Spleen (tissue), 11 donors: ENCODE measurements around the gene RSBN1L. TPM values are rescaled to one million over a fixed set of nuclear protein-coding genes. Genes with fewer than 3 reads are reported as not detected.

Experiments
- DNase-seq: peaks from one replicate; pipeline ENCODE4 v3.0.0-alpha.2; 2020
- H3K27ac ChIP-seq, 8 donors: fragments of 200-600 bp; sonication (generic) in 7 of 8; 1 replicate in 4 of 8; 2 replicates in 4 of 8; pipeline versions ENCODE4 v1.5.0 to v1.8.0; 2016 to 2021; ENCODE audit warnings: inconsistent platforms in 4 of 8, mild to moderate bottlenecking in 4 of 8, moderate library complexity in 1 of 8
- H3K27me3 ChIP-seq, 7 donors: fragments of 200-600 bp; sonication (generic) in 6 of 7; replicated peaks in 1 of 7; 1 replicate in 4 of 7; 2 replicates in 3 of 7; pipeline versions ENCODE4 v1.5.0 to v1.8.0; 2016 to 2021; ENCODE audit warnings: inconsistent platforms in 3 of 7, mild to moderate bottlenecking in 1 of 7
- H3K36me3 ChIP-seq, 6 donors: fragments of 200-600 bp; sonication (generic) in 5 of 6; 1 replicate in 4 of 6; 2 replicates in 2 of 6; pipeline versions ENCODE4 v1.5.0 to v1.8.0; 2016 to 2021; ENCODE audit warnings: inconsistent platforms in 2 of 6
- H3K4me1 ChIP-seq, 6 donors: fragments of 200-600 bp; sonication (generic) in 5 of 6; 1 replicate in 3 of 6; 2 replicates in 3 of 6; pipeline versions ENCODE4 v1.5.0 to v1.8.0; 2016 to 2021; ENCODE audit warnings: inconsistent platforms in 3 of 6
- H3K4me3 ChIP-seq, 8 donors: fragments of 200-600 bp; sonication (generic) in 7 of 8; 1 replicate in 4 of 8; 2 replicates in 4 of 8; pipeline versions ENCODE4 v1.5.0 to v1.8.0; 2016 to 2021; ENCODE audit warnings: inconsistent platforms in 4 of 8, mild to moderate bottlenecking in 4 of 8, moderate library complexity in 2 of 8
- H3K9me3 ChIP-seq, 8 donors: fragments of 200-600 bp; sonication (generic) in 7 of 8; 1 replicate in 4 of 8; 2 replicates in 4 of 8; pipeline versions ENCODE4 v1.5.0 to v1.8.0; 2016 to 2021; ENCODE audit warnings: inconsistent platforms in 4 of 8
- CTCF ChIP-seq, 11 experiments: fragments of 200-600 bp in 7 of 11; fragments of 450-650 bp in 4 of 11; sonication (generic) in 4 of 11; IDR thresholded peaks in 8 of 11; conservative IDR thresholded peaks in 3 of 11; 1 replicate in 7 of 11; 2 replicates in 4 of 11; pipeline versions ENCODE4 v1.4.0 to v1.8.0; 2016 to 2021; ENCODE audit warnings: antibody characterized with exemption in 11 of 11, inconsistent platforms in 4 of 11, mild to moderate bottlenecking in 1 of 11
- POLR2A ChIP-seq, 3 donors: fragments of 450-650 bp; IDR thresholded peaks; one replicate each; pipeline ENCODE4 v1.5.1; 2017; ENCODE audit warnings: antibody characterized with exemption in 3 of 3, mild to moderate bottlenecking in 1 of 3
- POLR2AphosphoS5 ChIP-seq, 3 donors: sonication (generic); formaldehyde crosslinking; IDR thresholded peaks; one replicate each; pipeline ENCODE4 v1.5.1; 2017; ENCODE audit warnings: antibody characterized with exemption in 3 of 3
- WGBS, 5 donors: extraction: QIAGEN DNeasy Blood & Tissue Kit in 3 of 5; methylation state at CpG; one replicate each; pipeline versions ENCODE4 v1.1.5 to v1.1.7; 2013 to 2018; 5-methylcytosine and 5-hydroxymethylcytosine counted together
- intact Hi-C: fragments of 100-400 bp; cut with DNase I; formaldehyde crosslinking; loops from one replicate; pipeline ENCODE4 v1.15.0; 2023; ENCODE audit warnings: low total_unique reads
- polyA plus RNA-seq, 3 donors: library from polyadenylated mRNA; stranded (reverse); fragments of 200-250 nt; gene quantifications; one replicate each; pipeline ENCODE4 v1.2.1, GENCODE V29; 2013
- total RNA-seq, 7 donors: library from RNA; depleted of rRNA in 3 of 7; stranded (reverse); fragments of >200 nt in 3 of 7; fragmentation: NEBNext Ultra II Directional in 4 of 7; extraction: Animal tissue kit (Norgen Biotek cat#: 25700) in 4 of 7; gene quantifications; one replicate each; pipeline versions ENCODE4 v1.1.0 to v1.2.1, GENCODE V29; 2016 to 2021
- donor health status: healthy with polysubstance abuse.
- donor health status: DM: no; HTN: no; CAD: no; lungs with moderate emphysema.
- donor health status: DM: no; HTN: no; CAD: no.
- donor health status: Bipolar disorder and iron deficiency.
- donor health status: healthy.
- donor health status: DM: no; HTN: no; CAD: no.
- donor health status: DM: yes; HTN: yes; CAD: no.

The RSBN1L gene
- total and polyA plus RNA-seq, 10 donors = 9.4 to 32.5 (median 27.5) TPM

- no peak overlapping the region for H3K4me3 ChIP-seq
- intact Hi-C loops = no loop called here
- peaks cover 0 to 33% (median 15%) of the 10 kb centered on the region in 6 donors for H3K4me1 ChIP-seq
- no peak for TF ChIP-seq CTCF (IDR thresholded peaks at IDR 0.05 in 8 of 11, conservative IDR thresholded peaks at IDR 0.05 in 3 of 11)
- no peak for TF ChIP-seq POLR2AphosphoS5 (IDR thresholded peaks at IDR 0.05)
- TF ChIP-seq POLR2A (IDR thresholded peaks at IDR 0.05) = no peak
- H3K27me3 ChIP-seq = no peaks in the 10 kb centered on the region
- peaks cover 0 to 58% (median 19%) of the 10 kb centered on the region in 6 donors for H3K36me3 ChIP-seq
- DNase-seq = no peak
- WGBS, 5 donors = 92 to 100% (median 98%) methylated on average over 2 of the region's 2 CpGs
- peaks cover 15 to 85% (median 72%) of the 10 kb centered on the region in 8 donors for H3K9me3 ChIP-seq
- no peak overlapping the region for H3K27ac ChIP-seq
Measured at GRCh38 chr7:77820967-77821366, 124.7 kb downstream of the RSBN1L start.

- no peak for DNase-seq
- 4 to 100% (median 53%) methylated on average over 1 of the region's 1 CpG for WGBS, 5 donors
- Histone ChIP-seq H3K4me1 (peaks cover 0 to 41% (median 17%) of the 10 kb centered on the region in 6 donors), H3K4me3 (no peak overlapping the region), H3K27ac (peak overlapping the region in 1 of 8 donors; percentile 40), H3K9me3 (peaks cover 15 to 84% (median 75%) of the 10 kb centered on the region in 8 donors), H3K36me3 (peaks cover 0 to 45% (median 12%) of the 10 kb centered on the region in 6 donors), H3K27me3 (no peaks in the 10 kb centered on the region)
- intact Hi-C loops = no loop called here
- no peak for TF ChIP-seq POLR2AphosphoS5 (IDR thresholded peaks at IDR 0.05)
Measured at GRCh38 chr7:77822269-77822668, 126.0 kb downstream of the RSBN1L start.

DNA sequence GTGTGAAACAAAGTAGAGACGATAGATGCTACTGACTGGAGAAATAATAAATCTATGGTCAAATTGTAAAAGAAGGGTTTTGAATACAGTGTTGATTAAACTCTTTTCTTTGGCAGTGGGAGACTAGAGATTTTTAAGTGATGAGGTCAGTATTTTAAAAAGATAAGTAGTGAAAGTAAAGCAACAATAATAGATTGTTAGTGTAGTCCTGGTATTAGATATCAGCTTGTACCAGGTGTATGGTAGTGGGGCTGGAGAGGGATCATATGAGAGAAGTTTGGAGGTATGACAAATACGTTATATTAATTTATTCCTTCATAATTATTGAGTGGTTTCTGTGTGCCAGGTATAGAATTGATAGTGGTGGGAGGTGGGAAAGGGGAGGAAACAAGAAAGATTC, 127.5 kb downstream of the RSBN1L start:
- intact Hi-C loops = no loop called here
- H3K9me3 ChIP-seq = peaks cover 15 to 68% (median 59%) of the 10 kb centered on the region in 8 donors
- 63 to 83% (median 70%) methylated on average over 2 of the region's 2 CpGs for WGBS, 5 donors
- peaks cover 0 to 31% (median 6%) of the 10 kb centered on the region in 6 donors for H3K36me3 ChIP-seq
- peak overlapping the region in 1 of 8 donors; percentile 36 for H3K4me3 ChIP-seq
- no peak for DNase-seq
- peaks cover 4 to 54% (median 32%) of the 10 kb centered on the region in 6 donors for H3K4me1 ChIP-seq
- H3K27ac ChIP-seq = peak overlapping the region in 7 of 8 donors; percentile 45 to 84 (median 78)
- TF ChIP-seq POLR2AphosphoS5 (IDR thresholded peaks at IDR 0.05) (no peak), CTCF (IDR thresholded peaks at IDR 0.05 in 8 of 11, conservative IDR thresholded peaks at IDR 0.05 in 3 of 11) (no peak), POLR2A (IDR thresholded peaks at IDR 0.05) (no peak)
- H3K27me3 ChIP-seq = no peaks in the 10 kb centered on the region

DNA sequence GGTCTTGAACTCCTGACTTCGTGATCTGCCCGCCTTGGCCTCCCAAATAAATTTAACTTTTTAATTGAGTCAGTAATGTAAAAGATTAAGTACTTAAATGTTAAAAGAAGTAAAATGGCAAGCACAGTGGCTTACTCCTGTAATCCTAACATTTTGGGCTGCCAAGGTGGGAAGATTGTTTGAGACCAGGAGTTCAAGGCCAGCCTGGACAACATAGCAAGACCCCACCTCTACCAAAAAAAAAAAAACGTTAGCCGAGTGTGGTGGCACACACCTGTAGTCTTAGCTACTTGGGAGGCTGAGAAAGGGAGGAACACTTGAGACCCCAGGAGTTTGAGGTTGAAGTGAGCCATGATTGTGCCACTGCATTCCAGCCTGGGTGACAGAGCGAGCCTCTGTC, 128.4 kb downstream of the RSBN1L start:
- Histone ChIP-seq H3K36me3 (peaks cover 0 to 28% (median 6%) of the 10 kb centered on the region in 6 donors), H3K27me3 (no peaks in the 10 kb centered on the region), H3K4me3 (no peak overlapping the region), H3K4me1 (peaks cover 4 to 54% (median 35%) of the 10 kb centered on the region in 6 donors), H3K27ac (peak overlapping the region in 7 of 8 donors; percentile 13 to 84 (median 78)), H3K9me3 (peaks cover 15 to 60% (median 51%) of the 10 kb centered on the region in 8 donors)
- intact Hi-C loops = no loop called here
- TF ChIP-seq POLR2A (IDR thresholded peaks at IDR 0.05) (no peak), CTCF (IDR thresholded peaks at IDR 0.05 in 8 of 11, conservative IDR thresholded peaks at IDR 0.05 in 3 of 11) (no peak), POLR2AphosphoS5 (IDR thresholded peaks at IDR 0.05) (no peak)
- no peak for DNase-seq
- WGBS, 5 donors = 94 to 97% (median 95%) methylated on average over 5 of the region's 5 CpGs
